DMS53 treated with DMSO at 0.1 percent for 48 hours (cell line): Measurements from ENCODE around the gene TMEM72.
A peak's percentile ranks its signal among the peaks of the same experiment; 100 is the strongest.
"Not testable (repeated sequence)": the region's sequence is repeated elsewhere in the genome, so short reads cannot be mapped to it uniquely, and the experiment has no call there.

ENCODE experiments used
- DNase-seq: peaks from one replicate; lab custom pipeline; 2025; ENCODE audit not compliant: unreplicated experiment; lab: John Stamatoyannopoulos, UW

Gene TMEM72

GRCh38 chr10:44911081-44911540, at the start of gene TMEM72:
TSS of gene TMEM72 (plus strand) at chr10:44911337. CDS start at chr10:44911513, 176 bp downstream.
- peak; percentile 82 for DNase-seq

- no peak for DNase-seq
Observed at GRCh38 chr10:44862006-44862751, 49.0 kb upstream of the TMEM72 start.

GRCh38 chr10:44862924-44863323, 48.2 kb upstream of the TMEM72 start:
- no peak for DNase-seq

GRCh38 chr10:44863344-44864047, 47.6 kb upstream of the TMEM72 start:
- peak; percentile 50 for DNase-seq

GRCh38 chr10:44864051-44864450, 47.1 kb upstream of the TMEM72 start:
- peak; percentile 77 for DNase-seq

GRCh38 chr10:44864637-44865288, 46.4 kb upstream of the TMEM72 start:
- DNase-seq = peak; percentile 73

- no peak for DNase-seq
Observed at GRCh38 chr10:44865289-44865671, 45.9 kb upstream of the TMEM72 start.

- not testable (repeated sequence) for DNase-seq
Observed at GRCh38 chr10:44866367-44866766, 44.8 kb upstream of the TMEM72 start.

GRCh38 chr10:44870031-44870430, 41.1 kb upstream of the TMEM72 start:
- DNase-seq = no peak

- DNase-seq = no peak
Observed at GRCh38 chr10:44873160-44873559, 38.0 kb upstream of the TMEM72 start.

- DNase-seq = no peak
Observed at GRCh38 chr10:44874166-44874565, 37.0 kb upstream of the TMEM72 start.

GRCh38 chr10:44878706-44879530, 32.2 kb upstream of the TMEM72 start:
- DNase-seq = peak; percentile 71

- no peak for DNase-seq
Observed at GRCh38 chr10:44879531-44879899, 31.6 kb upstream of the TMEM72 start.

- DNase-seq = no peak
Observed at GRCh38 chr10:44880090-44880715, 30.9 kb upstream of the TMEM72 start.

GRCh38 chr10:44881649-44882048, 29.5 kb upstream of the TMEM72 start:
- DNase-seq = no peak

- DNase-seq = no peak
Observed at GRCh38 chr10:44882166-44882720, 28.9 kb upstream of the TMEM72 start.

- no peak for DNase-seq
Observed at GRCh38 chr10:44883593-44884331, 27.4 kb upstream of the TMEM72 start.

- DNase-seq = no peak
Observed at GRCh38 chr10:44885710-44886109, 25.4 kb upstream of the TMEM72 start.

GRCh38 chr10:44886966-44887365, 24.2 kb upstream of the TMEM72 start:
- DNase-seq = no peak

GRCh38 chr10:44888886-44889285, 22.3 kb upstream of the TMEM72 start:
- DNase-seq = no peak
